ENCODE data around the gene ACSS1.

ACSS1 gene

DNA sequence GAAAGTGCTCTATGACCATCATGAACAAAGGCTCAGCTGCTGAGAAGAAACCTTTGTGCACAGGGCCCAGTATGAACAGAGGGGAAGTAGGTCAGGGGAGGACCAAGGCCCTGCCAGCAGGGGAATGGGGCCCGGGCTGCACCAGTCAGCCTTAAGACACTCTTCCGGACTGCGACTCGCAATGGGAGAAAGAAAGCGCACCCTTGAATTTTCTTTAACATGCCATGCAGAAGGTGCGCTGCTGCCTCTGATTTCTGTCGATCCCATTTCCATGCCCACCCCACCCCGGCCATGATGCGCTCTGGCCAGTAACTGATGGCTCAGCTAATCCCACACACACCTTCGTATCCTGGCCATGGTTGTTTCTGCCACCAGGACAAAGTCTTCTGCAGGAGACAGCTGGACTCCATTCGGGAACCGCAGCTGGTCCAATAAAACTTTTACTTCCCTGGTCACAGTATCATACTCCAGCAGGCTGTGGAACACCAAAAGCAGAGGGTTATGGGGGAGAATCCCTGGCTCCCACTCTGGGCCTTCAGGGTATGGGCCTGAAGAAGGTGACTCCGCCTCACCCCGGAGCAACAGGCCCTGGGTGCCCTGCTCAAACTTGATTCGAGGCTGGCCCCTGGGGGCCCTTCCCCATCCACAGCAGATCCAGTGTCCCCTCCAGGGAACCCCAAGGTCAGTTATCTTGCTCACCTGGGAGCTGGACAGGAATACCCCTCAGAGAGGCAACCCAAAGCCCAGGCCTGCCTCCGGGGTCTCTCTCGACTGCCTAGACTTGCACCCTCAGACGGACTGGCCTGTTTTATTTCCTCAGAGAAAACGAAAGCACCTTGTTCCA lies 88.5 kb downstream of the ACSS1 start:
- DNase-seq: no peak

DNA sequence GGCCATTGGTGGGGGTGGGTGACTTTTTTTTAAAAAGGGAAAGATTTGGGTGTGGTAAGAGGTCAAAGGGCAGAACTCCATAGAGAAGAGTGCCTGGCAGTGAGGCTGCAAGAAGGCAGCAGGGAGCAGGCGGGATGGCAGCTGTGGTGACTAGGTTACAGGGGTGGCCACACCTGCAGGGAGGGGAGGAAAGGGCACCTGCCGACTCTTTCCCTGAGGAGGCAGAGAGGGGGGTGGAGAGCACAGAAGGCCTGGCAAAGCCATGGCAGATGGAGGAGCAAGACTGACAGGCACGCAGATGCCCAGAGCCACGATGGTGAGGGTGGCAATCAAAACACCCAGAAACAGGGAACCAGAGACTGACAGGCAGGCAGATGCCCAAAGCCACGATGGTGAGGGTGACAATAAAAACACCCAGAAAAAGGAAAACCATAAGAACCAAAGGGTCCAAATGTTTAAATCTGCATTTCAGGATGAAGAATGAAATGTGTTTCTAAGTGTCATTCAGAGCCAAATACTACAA lies 89.6 kb downstream of the ACSS1 start:
- DNase-seq: no peak

DNA sequence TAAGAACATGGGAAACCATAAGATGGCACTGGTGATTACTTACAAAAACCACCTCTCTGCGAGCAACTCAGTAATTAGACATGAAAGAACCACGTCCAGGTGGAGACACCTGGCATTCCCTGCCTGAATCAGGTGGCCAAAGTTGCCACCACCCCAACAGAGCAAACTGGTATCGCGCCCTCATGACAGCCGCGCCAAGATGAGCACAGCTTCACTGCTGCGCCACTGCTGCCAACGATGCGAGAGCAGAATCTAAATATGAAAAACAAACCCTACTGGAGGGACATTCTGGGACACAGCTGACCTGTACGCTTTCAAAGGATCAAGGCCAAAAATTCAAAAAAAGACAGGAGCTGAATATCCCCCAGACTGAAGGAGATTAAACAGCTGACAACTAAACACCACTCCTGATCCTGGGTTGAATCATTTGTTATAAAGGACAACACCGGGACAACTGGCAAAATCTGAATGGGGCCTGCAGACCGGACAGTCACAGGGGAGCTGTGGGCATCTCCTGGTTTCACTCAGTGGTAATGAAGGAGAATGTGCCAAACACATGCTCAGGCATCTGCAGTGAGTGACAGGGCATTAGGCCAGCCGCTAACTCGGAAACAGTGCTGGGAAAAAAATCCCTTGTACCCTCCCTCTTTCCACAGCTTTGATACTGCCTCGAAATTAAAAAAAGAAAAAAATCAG lies 91.5 kb downstream of the ACSS1 start:
- no peak for DNase-seq

DNA sequence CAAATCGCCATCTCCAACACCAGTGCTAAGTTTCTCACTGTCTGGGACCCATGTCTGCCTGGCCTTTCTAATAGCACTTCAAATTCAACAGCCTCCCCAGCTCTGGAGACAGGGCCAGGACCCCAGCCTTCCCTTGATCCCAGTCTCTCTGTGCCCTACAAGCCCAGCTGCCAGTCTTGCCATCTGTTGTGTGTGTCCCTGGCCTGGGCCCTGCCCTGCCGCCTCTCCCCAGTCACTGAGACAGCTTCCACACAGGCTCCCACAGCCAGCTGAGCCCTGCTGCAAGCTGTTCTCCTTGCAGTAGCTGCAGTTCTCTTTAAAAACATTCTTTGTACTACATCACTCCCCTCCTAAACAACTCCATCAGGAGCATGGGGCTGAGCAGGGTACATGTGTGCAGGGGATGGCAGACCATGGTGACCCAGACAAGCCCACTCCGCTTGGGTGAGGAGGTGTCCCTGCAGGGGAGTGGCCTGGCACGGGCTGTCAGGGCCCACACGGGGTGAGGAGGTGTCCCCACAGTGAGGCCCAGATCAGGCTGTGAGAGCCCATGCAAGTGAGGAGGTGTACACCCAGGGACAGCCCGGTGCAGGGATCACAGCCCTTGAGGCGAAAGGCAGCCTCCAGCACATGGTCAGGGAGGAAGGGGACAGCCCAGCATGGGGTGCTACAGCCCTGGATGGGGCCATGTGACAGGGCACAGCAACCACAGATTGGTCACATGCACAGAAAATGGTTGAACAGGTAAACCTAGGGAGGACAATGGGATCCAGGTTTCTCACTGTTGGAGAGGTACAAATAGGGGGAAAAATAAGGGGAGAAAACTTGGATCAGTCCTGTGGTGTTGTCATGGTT lies 92.6 kb downstream of the ACSS1 start:
- no peak for DNase-seq

DNA sequence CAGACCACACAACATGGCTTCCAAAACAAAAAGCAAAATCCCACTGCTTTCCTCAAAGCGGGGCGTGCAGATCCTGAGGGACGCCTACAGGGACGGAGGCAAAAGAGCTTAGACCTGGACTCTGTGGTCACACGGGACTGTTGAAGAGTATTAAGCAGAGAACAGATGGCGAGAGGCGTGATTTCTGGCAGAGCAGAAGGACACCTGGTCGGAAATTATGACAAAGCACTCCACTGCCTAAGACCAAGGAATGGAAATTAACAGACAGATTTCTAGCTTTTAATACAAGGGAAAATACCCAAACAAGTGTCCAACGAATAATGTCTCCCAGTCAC lies 93.5 kb downstream of the ACSS1 start:
- DNase-seq: no peak

DNA sequence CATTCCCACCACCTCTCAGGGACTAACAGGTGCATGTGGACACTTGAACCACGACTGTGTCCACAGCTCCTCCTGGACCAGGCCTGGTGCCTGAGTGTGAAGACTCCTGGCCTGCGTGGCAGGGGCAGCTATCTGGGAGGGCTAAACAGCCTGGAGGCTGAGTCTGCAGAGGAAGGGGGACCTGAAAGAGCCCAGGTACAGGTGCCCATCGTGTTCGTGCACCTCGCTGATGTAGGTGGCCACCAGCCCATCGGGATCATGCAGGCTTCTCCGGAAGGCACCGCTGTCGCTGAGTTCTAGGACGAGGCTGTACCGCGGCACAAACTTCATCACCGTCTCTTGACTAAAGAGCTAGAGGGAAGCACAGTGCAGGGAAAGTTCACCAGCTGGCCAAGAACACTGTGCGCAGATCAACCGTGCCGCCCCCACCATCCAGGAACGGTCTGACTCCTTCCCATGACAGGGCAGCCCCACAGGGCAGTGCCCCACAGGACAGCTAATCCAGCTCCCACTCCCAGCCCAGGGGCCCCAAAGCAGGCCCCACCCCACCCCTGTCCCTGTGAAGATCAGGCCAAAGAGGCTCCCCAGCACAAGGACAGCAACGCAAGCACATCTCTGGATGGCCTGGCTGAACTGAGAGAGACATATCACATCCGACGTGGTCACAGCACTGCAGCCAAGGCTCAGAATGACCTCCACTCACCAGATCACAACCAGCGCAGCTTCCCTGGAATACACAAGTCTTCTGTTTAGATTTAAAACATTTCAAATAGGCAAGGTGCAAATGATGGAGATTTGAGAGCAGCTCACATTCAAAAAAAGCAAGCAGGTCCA lies 94.0 kb downstream of the ACSS1 start:
- DNase-seq: no peak

DNA sequence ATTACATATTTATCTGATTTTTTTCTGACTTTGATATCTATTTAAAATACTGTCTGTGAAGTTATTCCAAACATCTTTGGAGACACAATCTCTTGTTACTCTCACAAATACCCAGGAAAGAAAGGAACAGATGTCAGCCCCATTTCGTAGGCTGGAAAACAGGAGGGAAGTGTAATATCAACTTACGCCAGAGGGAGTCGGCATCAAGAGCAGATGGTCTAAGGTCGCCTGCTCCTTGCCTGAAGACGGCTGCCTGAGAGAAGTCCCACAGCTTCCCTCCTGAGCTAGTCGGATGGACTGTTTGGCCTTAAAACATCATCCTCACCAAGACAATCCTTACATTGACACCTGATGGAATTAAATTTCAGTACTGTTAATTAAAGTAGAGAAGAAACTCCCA lies 95.4 kb downstream of the ACSS1 start:
- no peak for DNase-seq

DNA sequence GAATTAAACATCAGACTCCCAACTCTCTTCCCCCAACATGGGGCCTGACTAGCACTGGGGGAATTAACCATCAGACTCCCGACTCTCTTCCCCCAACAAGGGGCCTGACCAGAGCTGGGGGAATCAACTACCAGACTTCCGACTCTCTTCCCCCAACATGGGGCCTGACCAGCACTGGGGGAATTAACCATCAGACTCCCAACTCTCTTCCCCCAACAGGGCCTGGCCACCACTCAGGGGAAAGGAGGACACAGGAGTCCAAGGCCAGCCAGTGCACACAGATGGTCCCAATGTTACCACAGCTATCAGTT lies 95.8 kb downstream of the ACSS1 start:
- no peak for DNase-seq

DNA sequence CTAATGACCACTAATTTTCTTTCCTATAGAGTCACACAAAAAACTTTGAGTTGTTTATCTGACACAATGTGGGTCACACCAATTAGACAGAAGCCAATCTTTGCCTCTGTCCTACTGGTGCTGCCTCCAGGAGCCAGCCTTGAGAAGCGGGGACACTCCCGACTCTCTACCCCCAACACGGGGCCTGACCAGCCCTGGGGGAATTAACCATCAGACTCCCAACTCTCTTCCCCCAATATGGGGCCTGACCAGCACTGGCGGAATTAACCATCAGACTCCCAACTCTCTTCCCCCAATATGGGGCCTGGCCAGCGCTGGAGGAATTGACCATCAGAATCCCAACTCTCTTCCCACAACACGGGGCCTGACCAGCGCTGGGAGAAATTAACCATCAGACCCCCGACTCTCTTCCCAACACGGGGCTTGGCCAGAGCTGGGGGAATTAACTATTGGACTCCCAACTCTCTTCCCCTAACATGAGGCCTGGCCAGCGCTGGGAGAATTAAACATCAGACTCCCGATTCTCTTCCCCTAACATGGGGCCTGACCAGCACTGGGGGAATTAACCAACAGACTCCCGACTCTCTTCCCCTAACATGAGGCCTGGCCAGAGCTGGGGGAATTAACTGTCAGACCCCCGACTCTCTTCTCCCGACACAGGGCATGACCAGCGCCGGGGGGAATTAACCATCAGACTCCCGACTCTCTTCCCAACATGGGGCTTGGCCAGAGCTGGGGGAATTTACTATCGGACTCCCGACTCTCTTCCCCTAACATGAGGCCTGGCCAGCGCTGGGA lies 96.4 kb downstream of the ACSS1 start:
- DNase-seq: no peak

DNA sequence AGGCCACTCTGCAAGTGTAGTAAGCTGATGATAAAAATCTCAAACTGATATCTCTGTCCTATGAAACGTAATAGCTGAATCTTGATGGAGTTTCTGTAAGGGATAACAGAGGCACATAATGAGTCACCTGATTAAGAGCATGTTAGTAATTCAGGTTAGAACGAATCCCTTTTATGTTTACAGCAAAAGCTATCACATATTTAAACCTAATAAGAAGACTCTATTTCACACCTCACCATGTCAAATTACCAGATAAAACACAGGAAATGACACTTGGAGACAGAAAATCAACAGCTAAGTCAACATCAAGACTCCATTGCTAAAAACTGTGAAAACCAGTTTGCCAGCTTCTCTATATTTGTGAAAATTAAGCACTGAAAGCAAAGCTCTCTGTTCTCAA lies 97.1 kb downstream of the ACSS1 start:
- DNase-seq: no peak

DNA sequence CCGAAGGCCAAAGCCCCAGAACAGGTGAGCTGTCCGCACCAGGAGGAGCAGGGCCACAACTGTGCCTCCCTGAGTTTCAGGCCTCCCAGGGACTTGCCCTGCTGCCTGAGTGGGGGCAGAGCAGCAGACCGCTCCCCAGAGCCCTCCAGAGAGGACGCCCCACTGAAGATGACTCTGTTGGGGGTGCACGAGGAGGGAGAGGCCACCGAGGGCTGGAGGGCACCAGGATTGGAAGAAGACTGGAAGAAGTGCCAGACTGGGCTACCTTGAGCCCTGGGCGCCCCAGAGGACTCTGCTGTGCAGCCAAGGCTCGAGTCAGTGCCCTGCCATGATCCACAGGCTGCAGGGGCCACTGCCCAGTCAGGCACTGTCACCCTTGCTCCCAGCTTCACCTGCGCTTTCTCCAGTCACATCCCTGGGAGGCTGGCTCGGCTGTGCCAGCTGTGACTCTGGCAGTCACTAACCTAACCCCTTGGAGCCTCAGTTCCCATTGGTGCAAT lies 97.6 kb downstream of the ACSS1 start:
- DNase-seq: no peak

DNA sequence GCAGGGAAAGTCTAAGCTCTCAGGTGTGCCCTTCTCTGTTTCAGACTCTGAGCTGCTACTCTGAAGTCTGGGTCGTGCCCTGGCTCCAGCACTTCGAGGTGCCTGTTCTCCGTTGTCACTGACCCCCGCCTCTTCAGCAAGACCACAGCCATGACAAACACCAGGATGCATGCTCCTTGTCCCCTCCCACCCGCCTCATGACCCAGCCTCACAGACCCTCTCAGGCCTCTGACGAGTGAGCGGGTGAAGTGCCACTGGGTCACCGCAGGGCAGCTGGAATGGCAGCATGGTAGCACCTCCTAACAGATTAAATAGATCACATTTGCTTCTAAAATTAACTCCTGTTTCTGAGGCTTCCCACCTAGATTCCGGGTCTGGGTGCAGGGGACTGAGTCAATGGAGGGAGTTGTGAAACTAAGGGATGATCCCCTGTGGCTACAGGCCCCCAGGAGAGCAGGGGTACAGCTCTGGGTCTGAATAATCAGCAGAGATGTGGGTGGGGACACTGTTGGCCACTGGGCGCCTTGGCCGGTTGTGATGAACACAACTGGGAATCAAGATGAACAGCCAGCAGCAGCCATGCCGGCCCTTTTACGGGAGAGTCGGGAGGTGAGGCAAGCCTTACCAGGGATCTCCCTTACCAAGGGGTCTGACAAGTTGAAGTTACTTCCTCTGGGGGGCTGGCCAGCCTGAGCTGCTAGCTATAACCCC lies 98.2 kb downstream of the ACSS1 start:
- no peak for DNase-seq

DNA sequence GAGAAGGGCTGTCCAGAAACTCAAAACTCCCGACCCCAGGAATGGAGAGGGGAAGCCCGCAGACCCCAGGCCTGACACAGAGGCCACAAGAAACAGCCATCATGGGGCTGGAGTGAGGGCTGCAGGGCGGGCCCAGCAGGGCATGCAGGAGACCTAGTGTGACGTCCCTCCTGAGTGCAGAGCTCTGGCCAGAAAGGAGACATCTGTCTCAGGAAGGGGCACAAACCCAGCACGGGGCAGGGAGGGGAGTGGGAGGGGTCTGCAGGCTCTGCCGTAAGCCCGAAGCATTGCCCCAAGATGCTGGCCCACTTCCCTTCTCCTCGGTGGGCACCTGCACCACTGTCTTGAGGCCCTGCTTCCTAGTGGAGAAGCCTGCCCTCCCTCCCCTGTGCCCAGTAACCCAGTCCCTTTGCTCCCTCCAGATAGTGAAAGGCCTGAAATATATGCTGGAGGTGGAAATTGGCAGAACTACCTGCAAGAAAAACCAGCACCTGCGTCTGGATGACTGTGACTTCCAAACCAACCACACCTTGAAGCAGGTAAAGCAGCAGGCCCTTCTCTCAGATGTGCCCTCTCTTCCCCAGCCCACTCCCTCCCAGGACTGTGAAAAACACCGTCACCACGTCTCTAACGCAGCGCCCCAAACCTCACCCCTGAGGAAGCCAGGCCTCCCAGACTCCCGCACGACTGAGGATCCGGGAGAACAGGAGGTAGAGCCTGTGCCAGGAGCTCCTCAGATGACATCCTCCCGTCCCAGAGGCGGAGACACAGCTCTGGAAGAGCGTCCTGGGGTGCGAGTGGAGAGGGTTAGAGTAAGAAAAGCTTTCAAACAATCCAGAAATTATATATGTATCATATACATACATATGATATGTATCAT lies 99.2 kb downstream of the ACSS1 start:
- DNase-seq: no peak

DNA sequence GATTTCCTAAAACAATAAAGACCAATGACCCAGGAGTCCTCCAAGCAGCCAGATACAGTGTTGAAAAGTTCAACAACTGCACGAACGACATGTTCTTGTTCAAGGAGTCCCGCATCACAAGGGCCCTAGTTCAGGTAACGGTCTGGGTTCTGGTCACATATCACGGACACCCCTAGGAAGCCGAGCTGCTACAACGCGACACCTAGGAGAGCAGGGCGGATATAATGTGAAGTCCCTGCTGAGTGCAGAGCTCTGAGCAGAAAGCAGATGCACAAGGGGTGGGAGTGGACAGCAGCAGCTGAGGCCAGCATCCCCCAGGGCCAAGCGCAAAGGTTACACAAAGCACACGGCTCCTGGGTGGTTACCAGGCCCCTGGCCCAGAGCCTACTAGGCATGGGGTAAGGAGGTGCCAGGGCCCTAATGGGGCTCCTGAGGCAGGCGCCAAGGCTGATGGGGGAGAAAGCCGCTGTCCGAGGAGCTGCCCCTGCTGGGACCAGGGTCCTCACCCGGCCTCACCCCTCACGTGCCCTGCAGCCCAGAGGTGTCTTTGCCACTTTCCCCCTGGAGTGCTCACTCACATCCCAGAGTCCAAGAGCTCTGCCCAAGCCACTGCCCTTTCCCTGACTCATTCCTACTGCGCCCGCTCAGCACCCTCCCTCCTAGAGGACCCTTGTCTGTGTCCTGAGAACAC lies 100.5 kb downstream of the ACSS1 start:
- DNase-seq: no peak

All from SW 1271 (cell line).